HL-60 (cell line): ENCODE results near the gene GHITM.

Experiments
- DNase-seq, 2 experiments: peaks; one replicate each; pipeline ENCODE4 v3.0.0-alpha.2; 2010 to 2020; ENCODE audit warnings: low read depth in 1 of 2, low spot score in 1 of 2
- H3K27ac ChIP-seq: fragments of 250-450 bp; sonication (Bioruptor Pico); replicated peaks from 2 replicates; pipeline ENCODE4 v1.5.1; 2020; ENCODE audit warnings: mild to moderate bottlenecking, moderate library complexity
- H3K27me3 ChIP-seq: fragments of 250-450 bp; sonication (Bioruptor Pico); 2 replicates; pipeline ENCODE4 v1.5.1; 2021; ENCODE audit warnings: mild to moderate bottlenecking, moderate library complexity; ENCODE audit not compliant: insufficient read depth, poor library complexity, severe bottlenecking
- H3K4me3 ChIP-seq: replicated peaks from 2 replicates; pipeline ENCODE4 v1.5.1; 2011; ENCODE audit warnings: mild to moderate bottlenecking, control low read depth, low read length; ENCODE audit not compliant: insufficient read depth
- GABPA ChIP-seq: IDR thresholded peaks from 2 replicates; pipeline ENCODE4 v1.6.1; 2012; ENCODE audit warnings: low read depth
- POLR2AphosphoS5 ChIP-seq: IDR thresholded peaks from 2 replicates; pipeline ENCODE4 v1.6.1; 2012; ENCODE audit warnings: low read depth
- SPI1 ChIP-seq: IDR thresholded peaks from 2 replicates; pipeline ENCODE4 v1.6.1; 2012; ENCODE audit warnings: low read depth, mild to moderate bottlenecking, borderline replicate concordance
- TF ChIP-seq, protein P1 (sequence below): IDR thresholded peaks from one replicate; pipeline ENCODE4 v1.5.1; 2011; ENCODE audit warnings: low read length, control low read depth, inconsistent platforms; ENCODE audit not compliant: insufficient read depth
- TF ChIP-seq, protein P2 (sequence below): IDR thresholded peaks from 2 replicates; pipeline ENCODE4 v1.6.1; 2012; ENCODE audit warnings: low read depth; ENCODE audit not compliant: insufficient replicate concordance

The GHITM gene

DNA sequence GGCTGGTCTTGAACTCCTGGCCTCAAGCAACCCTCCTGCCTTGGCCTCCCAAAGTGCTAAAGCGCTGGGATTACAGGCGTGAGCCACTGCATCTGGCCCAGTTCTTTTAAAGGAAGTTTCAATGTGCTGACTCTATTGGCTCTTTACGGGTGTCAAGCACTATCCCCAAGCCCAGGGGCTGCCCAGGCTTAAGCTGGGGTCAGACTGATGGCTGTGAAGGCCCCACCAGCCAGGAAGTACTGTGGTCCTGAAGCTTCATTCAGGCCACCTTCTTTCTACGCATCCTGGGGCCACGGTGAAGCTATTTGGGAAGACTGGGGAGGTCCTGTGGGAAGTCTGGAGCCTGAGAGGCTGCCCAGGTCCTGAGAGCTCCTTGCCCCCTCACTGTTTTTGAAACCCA lies 42.3 kb downstream of the GHITM start:
- no peaks in the 10 kb centered on the region for H3K27me3 ChIP-seq
- no peak overlapping the region for H3K4me3 ChIP-seq
- no peak overlapping the region for H3K27ac ChIP-seq
- no peak for DNase-seq
- TF ChIP-seq GABPA (no peak), SPI1 (no peak), POLR2AphosphoS5 (no peak)
- TF ChIP-seq, protein P1, sequence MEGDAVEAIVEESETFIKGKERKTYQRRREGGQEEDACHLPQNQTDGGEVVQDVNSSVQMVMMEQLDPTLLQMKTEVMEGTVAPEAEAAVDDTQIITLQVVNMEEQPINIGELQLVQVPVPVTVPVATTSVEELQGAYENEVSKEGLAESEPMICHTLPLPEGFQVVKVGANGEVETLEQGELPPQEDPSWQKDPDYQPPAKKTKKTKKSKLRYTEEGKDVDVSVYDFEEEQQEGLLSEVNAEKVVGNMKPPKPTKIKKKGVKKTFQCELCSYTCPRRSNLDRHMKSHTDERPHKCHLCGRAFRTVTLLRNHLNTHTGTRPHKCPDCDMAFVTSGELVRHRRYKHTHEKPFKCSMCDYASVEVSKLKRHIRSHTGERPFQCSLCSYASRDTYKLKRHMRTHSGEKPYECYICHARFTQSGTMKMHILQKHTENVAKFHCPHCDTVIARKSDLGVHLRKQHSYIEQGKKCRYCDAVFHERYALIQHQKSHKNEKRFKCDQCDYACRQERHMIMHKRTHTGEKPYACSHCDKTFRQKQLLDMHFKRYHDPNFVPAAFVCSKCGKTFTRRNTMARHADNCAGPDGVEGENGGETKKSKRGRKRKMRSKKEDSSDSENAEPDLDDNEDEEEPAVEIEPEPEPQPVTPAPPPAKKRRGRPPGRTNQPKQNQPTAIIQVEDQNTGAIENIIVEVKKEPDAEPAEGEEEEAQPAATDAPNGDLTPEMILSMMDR: no peak
- TF ChIP-seq, protein P2, sequence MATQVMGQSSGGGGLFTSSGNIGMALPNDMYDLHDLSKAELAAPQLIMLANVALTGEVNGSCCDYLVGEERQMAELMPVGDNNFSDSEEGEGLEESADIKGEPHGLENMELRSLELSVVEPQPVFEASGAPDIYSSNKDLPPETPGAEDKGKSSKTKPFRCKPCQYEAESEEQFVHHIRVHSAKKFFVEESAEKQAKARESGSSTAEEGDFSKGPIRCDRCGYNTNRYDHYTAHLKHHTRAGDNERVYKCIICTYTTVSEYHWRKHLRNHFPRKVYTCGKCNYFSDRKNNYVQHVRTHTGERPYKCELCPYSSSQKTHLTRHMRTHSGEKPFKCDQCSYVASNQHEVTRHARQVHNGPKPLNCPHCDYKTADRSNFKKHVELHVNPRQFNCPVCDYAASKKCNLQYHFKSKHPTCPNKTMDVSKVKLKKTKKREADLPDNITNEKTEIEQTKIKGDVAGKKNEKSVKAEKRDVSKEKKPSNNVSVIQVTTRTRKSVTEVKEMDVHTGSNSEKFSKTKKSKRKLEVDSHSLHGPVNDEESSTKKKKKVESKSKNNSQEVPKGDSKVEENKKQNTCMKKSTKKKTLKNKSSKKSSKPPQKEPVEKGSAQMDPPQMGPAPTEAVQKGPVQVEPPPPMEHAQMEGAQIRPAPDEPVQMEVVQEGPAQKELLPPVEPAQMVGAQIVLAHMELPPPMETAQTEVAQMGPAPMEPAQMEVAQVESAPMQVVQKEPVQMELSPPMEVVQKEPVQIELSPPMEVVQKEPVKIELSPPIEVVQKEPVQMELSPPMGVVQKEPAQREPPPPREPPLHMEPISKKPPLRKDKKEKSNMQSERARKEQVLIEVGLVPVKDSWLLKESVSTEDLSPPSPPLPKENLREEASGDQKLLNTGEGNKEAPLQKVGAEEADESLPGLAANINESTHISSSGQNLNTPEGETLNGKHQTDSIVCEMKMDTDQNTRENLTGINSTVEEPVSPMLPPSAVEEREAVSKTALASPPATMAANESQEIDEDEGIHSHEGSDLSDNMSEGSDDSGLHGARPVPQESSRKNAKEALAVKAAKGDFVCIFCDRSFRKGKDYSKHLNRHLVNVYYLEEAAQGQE: no peak

DNA sequence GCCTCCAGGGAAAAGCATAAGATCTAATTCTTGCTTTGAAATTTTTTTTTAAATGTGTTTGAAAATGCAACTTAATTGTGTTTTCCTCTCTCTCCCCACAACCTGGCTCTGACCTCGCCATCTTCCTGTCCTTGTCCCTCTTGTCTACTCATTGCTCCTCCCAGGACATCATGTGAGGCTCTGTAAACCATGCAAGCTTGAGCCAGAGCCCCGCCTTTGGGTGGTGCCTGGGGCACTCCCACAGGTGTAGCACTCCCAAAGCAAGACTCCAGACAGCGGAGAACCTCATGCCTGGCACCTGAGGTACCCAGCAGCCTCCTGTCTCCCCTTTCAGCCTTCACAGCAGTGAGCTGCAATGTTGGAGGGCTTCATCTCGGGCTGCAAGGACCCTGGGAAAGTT lies 45.2 kb downstream of the GHITM start:
- no peaks in the 10 kb centered on the region for H3K27me3 ChIP-seq
- no peak for DNase-seq
- TF ChIP-seq, protein P2: no peak
- TF ChIP-seq GABPA (no peak), SPI1 (no peak), POLR2AphosphoS5 (no peak)
- TF ChIP-seq, protein P1: no peak
- no peak overlapping the region for H3K4me3 ChIP-seq
- H3K27ac ChIP-seq: no peak overlapping the region

DNA sequence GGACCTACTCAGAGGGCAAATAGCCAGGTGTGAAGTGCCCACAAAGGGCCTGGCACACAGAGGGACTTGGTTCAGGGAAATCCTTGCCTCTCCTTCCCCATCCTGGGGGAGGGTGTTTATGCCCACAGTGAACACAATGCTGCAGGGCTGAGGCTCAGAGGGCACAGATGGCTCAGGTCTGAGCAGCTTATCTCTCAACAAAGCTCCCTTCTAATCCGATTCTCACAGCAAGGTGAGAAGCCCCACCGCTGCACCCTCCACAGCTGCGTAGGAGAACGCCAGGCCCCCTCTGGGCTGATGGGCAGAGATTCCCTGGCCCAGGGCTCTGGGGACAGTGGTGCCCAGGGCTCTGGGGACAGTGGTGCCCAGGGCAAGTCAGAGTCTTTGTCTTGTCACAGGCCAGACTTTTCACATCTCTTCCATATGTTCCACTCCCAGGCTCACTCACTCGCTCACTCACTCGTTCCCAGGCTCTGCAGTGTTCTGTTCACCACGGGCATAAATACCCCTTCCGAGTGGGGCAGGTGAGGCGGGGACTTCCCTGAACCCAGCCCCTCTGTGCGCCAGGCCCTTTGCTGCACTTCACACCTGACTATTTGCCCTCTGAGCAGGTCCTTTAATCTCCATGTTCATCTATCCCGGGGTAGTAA lies 46.3 kb downstream of the GHITM start:
- H3K4me3 ChIP-seq: no peak overlapping the region
- no peak for DNase-seq
- H3K27ac ChIP-seq: no peak overlapping the region
- TF ChIP-seq POLR2AphosphoS5 (no peak), SPI1 (no peak)
- TF ChIP-seq, protein P1: no peak
- H3K27me3 ChIP-seq: no peaks in the 10 kb centered on the region

DNA sequence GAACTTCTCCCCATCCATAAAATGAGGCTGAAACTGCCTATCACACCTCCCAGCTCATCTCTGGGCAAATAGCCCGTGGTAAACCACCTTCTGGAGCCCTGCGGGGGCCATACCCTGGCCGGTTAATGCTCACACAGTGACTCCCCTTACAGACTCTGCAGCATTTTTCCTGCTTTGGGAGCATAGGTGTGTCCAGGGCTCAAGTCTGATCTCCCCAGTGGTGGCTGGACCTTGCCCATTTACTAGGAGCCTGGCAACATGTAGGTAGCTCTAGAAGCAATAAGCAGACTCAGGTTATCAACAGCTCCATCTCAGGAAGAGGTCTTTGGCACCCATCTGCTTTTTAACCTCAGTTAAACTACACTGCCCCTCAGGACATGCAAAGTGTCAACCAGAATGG lies 49.5 kb downstream of the GHITM start:
- Histone ChIP-seq H3K27me3 (peaks cover 7% of the 10 kb centered on the region), H3K27ac (no peak overlapping the region), H3K4me3 (no peak overlapping the region)
- TF ChIP-seq GABPA: no peak
- no peak for TF ChIP-seq POLR2AphosphoS5
- TF ChIP-seq, protein P1: no peak
- no peak for TF ChIP-seq SPI1
- no peak for DNase-seq
